ENCODE measurements around the gene ANKRD9.

Gene ANKRD9

GRCh38 chr14:102539544-102540314 lies 30.2 kb upstream of the ANKRD9 start:
- no peak overlapping the region for H3K9ac ChIP-seq (ENCODE audit: low read depth, low read length)
- H3K36me3 ChIP-seq (ENCODE audit: insufficient read depth, low read length), result no peaks in the 10 kb centered on the region
- no peak overlapping the region for H3K27ac ChIP-seq (ENCODE audit: low read length)
- H3K9me3 ChIP-seq (ENCODE audit: insufficient read depth, low read length, severe bottlenecking), result no peaks in the 10 kb centered on the region
- DNase-seq, result no peak
- no peak overlapping the region for H3K4me2 ChIP-seq (ENCODE audit: insufficient read depth, low read length)
- H3K4me3 ChIP-seq (ENCODE audit: low read depth in 1 of 2, low read length in 2 of 2), result no peak overlapping the region
- ATAC-seq (ENCODE audit: insufficient read depth, low read depth), result no peak
- no peaks in the 10 kb centered on the region for H3K27me3 ChIP-seq (ENCODE audit: insufficient read depth, low read length, poor library complexity)
- no peaks in the 10 kb centered on the region for H3K79me2 ChIP-seq (ENCODE audit: insufficient read depth, low read length)
- no peaks in the 10 kb centered on the region for H3K4me1 ChIP-seq (ENCODE audit: insufficient read depth, low read length)
- no peaks in the 10 kb centered on the region; the same call in 1 of the 2 replicates for H4K20me1 ChIP-seq (ENCODE audit: insufficient read depth, low read length)
- TF ChIP-seq EZH2 (IDR thresholded peaks at IDR 0.05; ENCODE audit: borderline replicate concordance, low read depth, low read length, severe bottlenecking) (no peak), CTCF (IDR thresholded peaks at IDR 0.05; ENCODE audit: borderline replicate concordance, extremely low read depth, low read length, poor library complexity, severe bottlenecking) (no peak)
- no peak overlapping the region for H2AFZ ChIP-seq (ENCODE audit: low read depth, low read length)

GRCh38 chr14:102538602-102539543 lies 29.3 kb upstream of the ANKRD9 start:
- no peak overlapping the region for H3K9ac ChIP-seq (ENCODE audit: low read depth, low read length)

GRCh38 chr14:102537981-102538601 lies 28.5 kb upstream of the ANKRD9 start:
- TF ChIP-seq CTCF (IDR thresholded peaks at IDR 0.05; ENCODE audit: borderline replicate concordance, extremely low read depth, low read length, poor library complexity, severe bottlenecking) (no peak), EZH2 (IDR thresholded peaks at IDR 0.05; ENCODE audit: borderline replicate concordance, low read depth, low read length, severe bottlenecking) (no peak)
- H3K9ac ChIP-seq (ENCODE audit: low read depth, low read length), result no peak overlapping the region
- no peak overlapping the region for H2AFZ ChIP-seq (ENCODE audit: low read depth, low read length)
- H3K27me3 ChIP-seq (ENCODE audit: insufficient read depth, low read length, poor library complexity), result no peaks in the 10 kb centered on the region
- H3K4me2 ChIP-seq (ENCODE audit: insufficient read depth, low read length), result no peak overlapping the region
- H4K20me1 ChIP-seq (ENCODE audit: insufficient read depth, low read length), result no peaks in the 10 kb centered on the region; the same call in 1 of the 2 replicates
- ATAC-seq (ENCODE audit: insufficient read depth, low read depth) (no peak), DNase-seq (no peak)
- no peaks in the 10 kb centered on the region for H3K9me3 ChIP-seq (ENCODE audit: insufficient read depth, low read length, severe bottlenecking)
- H3K4me1 ChIP-seq (ENCODE audit: insufficient read depth, low read length), result no peaks in the 10 kb centered on the region
- H3K79me2 ChIP-seq (ENCODE audit: insufficient read depth, low read length), result no peaks in the 10 kb centered on the region
- no peaks in the 10 kb centered on the region for H3K36me3 ChIP-seq (ENCODE audit: insufficient read depth, low read length)
- no peak overlapping the region for H3K27ac ChIP-seq (ENCODE audit: low read length)
- no peak overlapping the region for H3K4me3 ChIP-seq (ENCODE audit: low read depth in 1 of 2, low read length in 2 of 2)

More at GRCh38 chr14:102538602-102539543, 29.3 kb upstream of the ANKRD9 start:
- no peaks in the 10 kb centered on the region for H3K9me3 ChIP-seq (ENCODE audit: insufficient read depth, low read length, severe bottlenecking)
- H3K4me3 ChIP-seq (ENCODE audit: low read depth in 1 of 2, low read length in 2 of 2), result no peak overlapping the region
- no peaks in the 10 kb centered on the region for H3K36me3 ChIP-seq (ENCODE audit: insufficient read depth, low read length)
- H3K4me1 ChIP-seq (ENCODE audit: insufficient read depth, low read length), result no peaks in the 10 kb centered on the region
- H4K20me1 ChIP-seq (ENCODE audit: insufficient read depth, low read length), result no peaks in the 10 kb centered on the region; the same call in 1 of the 2 replicates
- TF ChIP-seq CTCF (IDR thresholded peaks at IDR 0.05; ENCODE audit: borderline replicate concordance, extremely low read depth, low read length, poor library complexity, severe bottlenecking) (no peak), EZH2 (IDR thresholded peaks at IDR 0.05; ENCODE audit: borderline replicate concordance, low read depth, low read length, severe bottlenecking) (no peak)
- no peak overlapping the region for H2AFZ ChIP-seq (ENCODE audit: low read depth, low read length)
- ATAC-seq (ENCODE audit: insufficient read depth, low read depth), result no peak
- no peak overlapping the region for H3K4me2 ChIP-seq (ENCODE audit: insufficient read depth, low read length)
- DNase-seq, result no peak
- no peaks in the 10 kb centered on the region for H3K79me2 ChIP-seq (ENCODE audit: insufficient read depth, low read length)
- H3K27me3 ChIP-seq (ENCODE audit: insufficient read depth, low read length, poor library complexity), result no peaks in the 10 kb centered on the region
- H3K27ac ChIP-seq (ENCODE audit: low read length), result no peak overlapping the region

All from DND-41 (cell line).